HEK293T (cell line): ENCODE data around the gene SIN3A.
"Not testable (repeated sequence)": the region's sequence is repeated elsewhere in the genome, so short reads cannot be mapped to it uniquely, and the experiment has no call there.

Source experiments
- CTCF ChIA-PET: fragments of 350-600 bp; formaldehyde crosslinking; extraction: SDS; loops from one replicate; lab custom pipeline; 2021; ENCODE audit warnings: antibody characterized with exemption, inconsistent platforms; lab: Yijun Ruan, JAX
- POLR2A ChIA-PET: fragments of 350-600 bp; formaldehyde crosslinking; extraction: SDS; loops from one replicate; lab custom pipeline; 2020; ENCODE audit warnings: antibody characterized with exemption, inconsistent platforms; lab: Yijun Ruan, JAX
- DNase-seq: peaks from one replicate; pipeline ENCODE4 v3.0.0; 2012; ENCODE audit warnings: mixed read lengths; ENCODE audit errors: extremely low spot score
- ARNT ChIP-seq: fragments of 450-650 bp; IDR thresholded peaks from 2 replicates; pipeline ENCODE4 v1.6.1; 2017; ENCODE audit warnings: mild to moderate bottlenecking
- BHLHE40 ChIP-seq: fragments of 450-650 bp; IDR thresholded peaks from 2 replicates; pipeline ENCODE4 v1.6.1; 2016; ENCODE audit warnings: mild to moderate bottlenecking, moderate library complexity, borderline replicate concordance
- CTBP1 ChIP-seq: fragments of 450-650 bp; IDR thresholded peaks from 2 replicates; pipeline ENCODE4 v1.6.1; 2016; ENCODE audit warnings: borderline replicate concordance
- FOXA1 ChIP-seq: fragments of 450-650 bp; IDR thresholded peaks from 2 replicates; pipeline ENCODE4 v1.6.1; 2016; ENCODE audit warnings: mild to moderate bottlenecking
- FOXK2 ChIP-seq: fragments of 450-650 bp; IDR thresholded peaks from 2 replicates; pipeline ENCODE4 v1.6.1; 2016; ENCODE audit warnings: mild to moderate bottlenecking
- FOXM1 ChIP-seq: fragments of 450-650 bp; IDR thresholded peaks from 2 replicates; pipeline ENCODE4 v1.6.1; 2017; ENCODE audit warnings: mild to moderate bottlenecking, borderline replicate concordance
- HDGF ChIP-seq: fragments of 450-650 bp; IDR thresholded peaks from 2 replicates; pipeline ENCODE4 v1.6.1; 2017; ENCODE audit warnings: antibody characterized with exemption, borderline replicate concordance
- L3MBTL2 ChIP-seq: fragments of 450-650 bp; conservative IDR thresholded peaks from 2 replicates; pipeline ENCODE4 v1.6.1; 2016; ENCODE audit warnings: mild to moderate bottlenecking
- LEF1 ChIP-seq: fragments of 450-650 bp; IDR thresholded peaks from 2 replicates; pipeline ENCODE4 v1.6.1; 2017; ENCODE audit warnings: mild to moderate bottlenecking, borderline replicate concordance
- NFRKB ChIP-seq: fragments of 450-650 bp; IDR thresholded peaks from 2 replicates; pipeline ENCODE4 v1.6.1; 2016; ENCODE audit warnings: mild to moderate bottlenecking, moderate library complexity
- PKNOX1 ChIP-seq: fragments of 450-650 bp; IDR thresholded peaks from 2 replicates; pipeline ENCODE4 v1.6.1; 2016
- SP1 ChIP-seq: fragments of 450-650 bp; IDR thresholded peaks from 2 replicates; pipeline ENCODE4 v1.6.1; 2017
- SUZ12 ChIP-seq: fragments of 450-650 bp; IDR thresholded peaks from 2 replicates; pipeline ENCODE4 v1.6.1; 2016; ENCODE audit warnings: mild to moderate bottlenecking
- TARDBP ChIP-seq: fragments of 450-650 bp; IDR thresholded peaks from 2 replicates; pipeline ENCODE4 v1.6.1; 2016
- ZNF384 ChIP-seq: fragments of 450-650 bp; IDR thresholded peaks from 2 replicates; pipeline ENCODE4 v1.6.1; 2016

The SIN3A gene

GRCh38 chr15:75348562-75349350 is 102.7 kb downstream of the SIN3A start:
- TF ChIP-seq NFRKB (no peak), ZNF384 (no peak), BHLHE40 (no peak), LEF1 (no peak), CTBP1 (no peak), FOXM1 (no peak), SP1 (no peak), L3MBTL2 (no peak), PKNOX1 (no peak), TARDBP (no peak), SUZ12 (no peak)
- no peak for DNase-seq
- ChIA-PET CTCF (interaction anchor here (1.8 kb wide), 1 partner anchor 20 kb away, joined by 9 read pairs; the partner anchor contains the start of gene MAN2C1), POLR2A (interaction anchor here (0.6 to 4.8 kb wide), 8 partner anchors 12 to 409 kb away, joined by 3 to 36 read pairs (median 6); partner anchors contain the start of genes COMMD4, IMP3, MAN2C1 and SIN3A)

GRCh38 chr15:75348034-75348561 is 103.4 kb downstream of the SIN3A start:
- CTCF ChIA-PET = interaction anchor here (1.8 kb wide), 1 partner anchor 20 kb away, joined by 9 read pairs; the partner anchor contains the start of gene MAN2C1
- peak; percentile 38; the same call in 1 of the 2 replicates for TF ChIP-seq L3MBTL2
- TF ChIP-seq FOXM1 = peak; percentile 43; the same call in 1 of the 2 replicates
- TF ChIP-seq ZNF384 = no peak
- DNase-seq = peak; percentile 37
- POLR2A ChIA-PET = interaction anchor here (0.7 to 4.8 kb wide), 7 partner anchors 13 to 388 kb away, joined by 3 to 36 read pairs (median 8); partner anchors contain the start of genes COMMD4, IMP3, MAN2C1 and SIN3A

GRCh38 chr15:75347222-75348033 is 104.1 kb downstream of the SIN3A start:
- peak; percentile 55; the same call in 1 of the 2 replicates for TF ChIP-seq FOXM1
- TF ChIP-seq HDGF = no peak
- 0 out of 2 replicates have a peak, but pooled peaks have one; percentile 40 for TF ChIP-seq L3MBTL2
- no peak for TF ChIP-seq ARNT
- TF ChIP-seq PKNOX1 = no peak
- ChIA-PET CTCF (interaction anchor here (1.8 kb wide), 1 partner anchor 21 kb away, joined by 9 read pairs; the partner anchor contains the start of gene MAN2C1), POLR2A (interaction anchor here (0.9 to 4.8 kb wide), 8 partner anchors 10 to 387 kb away, joined by 3 to 36 read pairs (median 6); partner anchors contain the start of genes COMMD4, MAN2C1 and SIN3A)
- DNase-seq = peak; percentile 74

- CTCF ChIA-PET = no interaction called here
- no peak for TF ChIP-seq SUZ12
- no peak for TF ChIP-seq LEF1
- TF ChIP-seq NFRKB = no peak
- no peak for TF ChIP-seq PKNOX1
- TF ChIP-seq HDGF = no peak
- no peak for TF ChIP-seq L3MBTL2
- no peak for TF ChIP-seq FOXK2
- no peak for TF ChIP-seq ZNF384
- POLR2A ChIA-PET = interaction anchor here (0.9 to 4.8 kb wide), 5 partner anchors 10 to 107 kb away, joined by 3 to 36 read pairs (median 8); partner anchors contain the start of genes COMMD4, MAN2C1 and SIN3A
- DNase-seq = no peak
Observed at GRCh38 chr15:75346796-75347221, 104.7 kb downstream of the SIN3A start, which contains the start of gene NEIL1. Gene NEIL1 (plus strand): TSS chr15:75347039. CDS start chr15:75348906, 1,867 bp downstream.

GRCh38 chr15:75343953-75344352 is 107.5 kb downstream of the SIN3A start:
- DNase-seq, CTCF ChIA-PET: not testable (repeated sequence)
- POLR2A ChIA-PET = interaction anchor here (1.0 kb wide), 1 partner anchor 25 kb away, joined by 5 read pairs; the partner anchor contains the start of gene MAN2C1

- CTCF ChIA-PET = no interaction called here
- POLR2A ChIA-PET = no interaction called here
- no peak for DNase-seq
- TF ChIP-seq FOXA1 (no peak), ZNF384 (no peak), BHLHE40 (no peak), HDGF (no peak), SP1 (no peak), L3MBTL2 (no peak), LEF1 (no peak), FOXM1 (no peak)
Observed at GRCh38 chr15:75342221-75342620, 109.3 kb downstream of the SIN3A start.
